MCF 10A (cell line): ENCODE data around the gene PTN. TPM values are rescaled to one million over a fixed set of nuclear protein-coding genes. Genes with fewer than 3 reads are reported as not detected.

Experiments
- BruUV-seq: library from RNA; stranded (reverse); fragments of 400-500 nt; replicated peaks from 2 replicates; lab custom pipeline; 2021; lab: Mats Ljungman, UMichigan
- CTCF ChIA-PET: fragments of 300-600 bp; sonication (Branson Sonifier 250); formaldehyde crosslinking; extraction: SDS; loops from one replicate; lab custom pipeline; 2021; ENCODE audit warnings: antibody characterized with exemption, inconsistent platforms; lab: Yijun Ruan, JAX
- POLR2A ChIA-PET: fragments of 300-600, 350-650 bp; sonication (Branson Sonifier 250); formaldehyde crosslinking; extraction: SDS; loops from one replicate; lab custom pipeline; 2020; ENCODE audit warnings: antibody characterized with exemption, inconsistent platforms; lab: Yijun Ruan, JAX
- DNase-seq: peaks from one replicate; pipeline ENCODE4 v3.0.0-alpha.2; 2018; ENCODE audit not compliant: unreplicated experiment
- H3K27ac Mint-ChIP-seq: one replicate; pipeline ENCODE4 v1.8.0; 2022; ENCODE audit warnings: mild to moderate bottlenecking, low read depth, mixed read lengths; ENCODE audit not compliant: unreplicated experiment
- H3K27me3 Mint-ChIP-seq: one replicate; pipeline ENCODE4 v1.8.0; 2022; ENCODE audit warnings: mixed read lengths; ENCODE audit not compliant: insufficient read depth, unreplicated experiment
- H3K36me3 Mint-ChIP-seq: one replicate; pipeline ENCODE4 v1.8.0; 2022; ENCODE audit warnings: mild to moderate bottlenecking, moderate library complexity, mixed read lengths; ENCODE audit not compliant: insufficient read depth, unreplicated experiment
- H3K4me1 Mint-ChIP-seq: one replicate; pipeline ENCODE4 v1.8.0; 2022; ENCODE audit warnings: mixed read lengths; ENCODE audit not compliant: insufficient read depth, unreplicated experiment
- H3K4me3 Mint-ChIP-seq: one replicate; pipeline ENCODE4 v1.8.0; 2022; ENCODE audit warnings: mild to moderate bottlenecking, moderate library complexity, mixed read lengths; ENCODE audit not compliant: unreplicated experiment
- H3K9me3 Mint-ChIP-seq: one replicate; pipeline ENCODE4 v1.8.0; 2022; ENCODE audit warnings: mixed read lengths; ENCODE audit not compliant: unreplicated experiment
- CTCF ChIP-seq: fragments of 200-600 bp; IDR thresholded peaks from one replicate; pipeline ENCODE4 v1.8.0; 2022; ENCODE audit warnings: antibody characterized with exemption, mild to moderate bottlenecking; ENCODE audit not compliant: unreplicated experiment
- intact Hi-C: fragments of 100-400 bp; cut with micrococcal nuclease; formaldehyde crosslinking; loops from 2 replicates; pipeline ENCODE4 v1.14.1; 2022
- total RNA-seq: library from RNA; stranded (reverse); gene quantifications from 2 replicates; pipeline ENCODE4 v1.2.3, GENCODE V29; 2022

The PTN gene
- total RNA-seq, 1 experiment from 2014 or later: 0.26 TPM

- H3K27ac Mint-ChIP-seq: no peak overlapping the region
These were observed 15.0 kb downstream of the PTN start for GRCh38 chr7:137328373-137329120.

GRCh38 chr7:137325927-137326326 lies 17.6 kb downstream of the PTN start:
- BruUV-seq: no TSS peak
- no peaks in the 10 kb centered on the region for H3K9me3 Mint-ChIP-seq
- ChIA-PET POLR2A (no interaction called here), CTCF (no interaction called here)
- no peaks in the 10 kb centered on the region for H3K4me1 Mint-ChIP-seq
- intact Hi-C loops: no loop called here
- H3K27ac Mint-ChIP-seq: no peak overlapping the region
- peaks cover 51% of the 10 kb centered on the region for H3K27me3 Mint-ChIP-seq
- H3K36me3 Mint-ChIP-seq: no peaks in the 10 kb centered on the region
- no peak for TF ChIP-seq CTCF
- H3K4me3 Mint-ChIP-seq: no peak overlapping the region
- DNase-seq: no peak

More at GRCh38 chr7:137328373-137329120, 15.0 kb downstream of the PTN start:
- intact Hi-C loops: no loop called here
- no peak for TF ChIP-seq CTCF
- ChIA-PET CTCF (no interaction called here), POLR2A (interaction anchor here (0.6 kb wide), 1 partner anchor 30 kb away, joined by 3 read pairs; no protein-coding TSS in a partner anchor)
- BruUV-seq: no TSS peak
- Mint-ChIP-seq H3K4me3 (no peak overlapping the region), H3K36me3 (no peaks in the 10 kb centered on the region), H3K4me1 (no peaks in the 10 kb centered on the region), H3K9me3 (no peaks in the 10 kb centered on the region), H3K27me3 (peaks cover 42% of the 10 kb centered on the region)
- no peak for DNase-seq

GRCh38 chr7:137324796-137325696 lies 18.5 kb downstream of the PTN start:
- POLR2A ChIA-PET: no interaction called here
- no peak overlapping the region for H3K27ac Mint-ChIP-seq
- no peak for TF ChIP-seq CTCF
- H3K36me3 Mint-ChIP-seq: no peaks in the 10 kb centered on the region
- no peak overlapping the region for H3K4me3 Mint-ChIP-seq
- H3K27me3 Mint-ChIP-seq: peaks cover 52% of the 10 kb centered on the region
- no peaks in the 10 kb centered on the region for H3K4me1 Mint-ChIP-seq
- intact Hi-C loops: no loop called here
- BruUV-seq: no TSS peak
- H3K9me3 Mint-ChIP-seq: no peaks in the 10 kb centered on the region
- no peak for DNase-seq
- CTCF ChIA-PET: interaction anchor here (0.6 kb wide), 1 partner anchor 15 kb away, joined by 4 read pairs; no protein-coding TSS in a partner anchor
